GM23338 (cell line): Measurements from ENCODE around the gene ST14. TPM values are rescaled to one million over a fixed set of nuclear protein-coding genes. Genes with fewer than 3 reads are reported as not detected.

Experiments used
- ATAC-seq: fragments of 200-7000 bp; cut with Tn5 transposase; 3 replicates; pipeline ENCODE4 v1.9.1; 2020
- DNase-seq: peaks from one replicate; pipeline ENCODE4 v3.0.0-alpha.2; 2015; ENCODE audit warnings: low spot score
- H2AFZ ChIP-seq: fragments of 200-600 bp; sonication (generic); 2 replicates; pipeline ENCODE4 v1.8.0; 2016; ENCODE audit warnings: antibody characterized with exemption, mild to moderate bottlenecking, moderate library complexity
- H3F3A ChIP-seq: fragments of 200-600 bp; sonication (generic); replicated peaks from 2 replicates; pipeline ENCODE4 v1.8.0; 2017; ENCODE audit warnings: antibody characterized with exemption, mixed run types, low read depth
- H3K27ac ChIP-seq: fragments of 200-600 bp; sonication (generic); 2 replicates; pipeline ENCODE4 v1.6.1; 2016; ENCODE audit warnings: low read depth
- H3K27me3 ChIP-seq: fragments of 200-600 bp; sonication (generic); 2 replicates; pipeline ENCODE4 v1.8.0; 2016; ENCODE audit warnings: mild to moderate bottlenecking, mixed run types, moderate library complexity; ENCODE audit not compliant: insufficient read depth
- H3K36me3 ChIP-seq: fragments of 200-600 bp; sonication (generic); 2 replicates; pipeline ENCODE4 v1.8.0; 2016; ENCODE audit warnings: mild to moderate bottlenecking; ENCODE audit not compliant: insufficient read depth
- H3K4me1 ChIP-seq: fragments of 200-600 bp; sonication (generic); 2 replicates; pipeline ENCODE4 v1.8.0; 2016; ENCODE audit warnings: mild to moderate bottlenecking, moderate library complexity; ENCODE audit not compliant: insufficient read depth
- H3K4me2 ChIP-seq: fragments of 200-600 bp; sonication (generic); 2 replicates; pipeline ENCODE4 v1.7.1; 2017; ENCODE audit warnings: mixed run types
- H3K4me3 ChIP-seq: fragments of 200-600 bp; sonication (generic); 2 replicates; pipeline ENCODE4 v1.6.1; 2016; ENCODE audit warnings: mixed run types
- H3K79me2 ChIP-seq: fragments of 200-600 bp; sonication (generic); replicated peaks from 2 replicates; pipeline ENCODE4 v1.8.0; 2017; ENCODE audit warnings: mild to moderate bottlenecking; ENCODE audit not compliant: insufficient read depth
- H3K9me2 ChIP-seq: fragments of 200-600 bp; sonication (generic); 2 replicates; pipeline ENCODE4 v1.8.0; 2017; ENCODE audit not compliant: insufficient read depth
- H4K20me1 ChIP-seq: fragments of 200-600 bp; sonication (generic); replicated peaks from 2 replicates; pipeline ENCODE4 v1.8.0; 2017; ENCODE audit warnings: mild to moderate bottlenecking; ENCODE audit not compliant: insufficient read depth
- H3K27ac Mint-ChIP-seq: 2 replicates; pipeline ENCODE4 v1.8.0; 2020; ENCODE audit warnings: inconsistent platforms, mild to moderate bottlenecking, moderate library complexity, mixed read lengths
- H3K27me3 Mint-ChIP-seq: 3 replicates; pipeline ENCODE4 v1.8.0; 2022; ENCODE audit warnings: low read depth, mild to moderate bottlenecking, moderate library complexity, mixed read lengths, inconsistent platforms; ENCODE audit not compliant: insufficient read depth, poor library complexity
- H3K36me3 Mint-ChIP-seq: 3 replicates; pipeline ENCODE4 v1.8.0; 2021; ENCODE audit warnings: low read depth, mild to moderate bottlenecking, inconsistent platforms, moderate library complexity, mixed read lengths
- H3K4me1 Mint-ChIP-seq: 3 replicates; pipeline ENCODE4 v1.8.0; 2020; ENCODE audit warnings: mild to moderate bottlenecking, inconsistent platforms, mixed read lengths
- H3K4me3 Mint-ChIP-seq: 3 replicates; pipeline ENCODE4 v1.8.0; 2021; ENCODE audit warnings: moderate library complexity, mild to moderate bottlenecking, inconsistent platforms, mixed read lengths
- H3K9me3 Mint-ChIP-seq: 3 replicates; pipeline ENCODE4 v1.8.0; 2020; ENCODE audit warnings: moderate library complexity, mild to moderate bottlenecking, inconsistent platforms, mixed read lengths
- CREB1 ChIP-seq: fragments of 250-450 bp; sonication (Bioruptor Pico); IDR thresholded peaks from 2 replicates; pipeline ENCODE4 v1.5.0; 2020; ENCODE audit warnings: low read depth, mild to moderate bottlenecking, moderate library complexity
- CTCF ChIP-seq, 2 experiments: fragments of 200-600 bp in 1 of 2; sonication (generic) in 1 of 2; conservative IDR thresholded peaks; 2 replicates each; pipeline versions ENCODE4 v1.5.1 to v1.6.1; 2016 to 2017; ENCODE audit warnings: antibody characterized with exemption in 2 of 2, low read depth in 2 of 2, mild to moderate bottlenecking in 2 of 2, moderate library complexity in 1 of 2
- ETS1 ChIP-seq: IDR thresholded peaks from 2 replicates; pipeline ENCODE4 v1.6.1; 2016; ENCODE audit warnings: antibody characterized with exemption
- JUNB ChIP-seq: IDR thresholded peaks from one replicate; pipeline ENCODE4 v1.6.1; 2016; ENCODE audit warnings: antibody characterized with exemption; ENCODE audit not compliant: unreplicated experiment
- NANOG ChIP-seq: IDR thresholded peaks from 2 replicates; pipeline ENCODE4 v1.6.1; 2016; ENCODE audit warnings: antibody characterized with exemption, borderline replicate concordance
- POLR2AphosphoS5 ChIP-seq: IDR thresholded peaks from 2 replicates; pipeline ENCODE4 v1.6.1; 2016; ENCODE audit warnings: antibody characterized with exemption, low read depth
- ZNF114 ChIP-seq: fragments of 250-450 bp; sonication (Bioruptor Pico); IDR thresholded peaks from 2 replicates; pipeline ENCODE4 v1.5.0; 2020; ENCODE audit warnings: mild to moderate bottlenecking, moderate library complexity
- ZNF331 ChIP-seq: fragments of 250-450 bp; sonication (Bioruptor Pico); IDR thresholded peaks from 2 replicates; pipeline ENCODE4 v1.5.0; 2020; ENCODE audit warnings: low read depth, mild to moderate bottlenecking, moderate library complexity
- ZNF462 ChIP-seq: fragments of 250-450 bp; sonication (Bioruptor Pico); IDR thresholded peaks from 2 replicates; pipeline ENCODE4 v1.5.0; 2020; ENCODE audit warnings: mild to moderate bottlenecking, moderate library complexity
- polyA plus RNA-seq: library from polyadenylated mRNA; unstranded; fragments of >200 nt; fragmentation: Nextera tagmentation; extraction: Ambion mirVana; gene quantifications from 2 replicates; pipeline ENCODE4 v1.2.1, GENCODE V29; 2016
- total RNA-seq: library from RNA; depleted of rRNA; stranded (reverse); fragments of >200 nt; shearing (Covaris generic); gene quantifications from 2 replicates; pipeline ENCODE4 v1.2.3, GENCODE V29; 2014

The ST14 gene
- total and polyA plus RNA-seq, 2 experiments from 2014 or later, result 7.9 to 32.7 TPM

- Histone ChIP-seq H3K4me2 (0 out of 2 replicates have a peak overlapping the region, but pooled peaks have one; percentile 37), H3K36me3 (no peaks in the 10 kb centered on the region), H3K4me1 (peaks cover 10% of the 10 kb centered on the region), H4K20me1 (no peaks in the 10 kb centered on the region), H3K27ac (no peak overlapping the region), H3K4me3 (no peak overlapping the region), H3F3A (no peaks in the 10 kb centered on the region), H2AFZ (0 out of 2 replicates have a peak overlapping the region, but pooled peaks have one; percentile 72), H3K27me3 (no peaks in the 10 kb centered on the region), H3K79me2 (no peaks in the 10 kb centered on the region), H3K9me2 (0 out of 2 replicates have a peak, but pooled peaks cover under 1% of the 10 kb centered on the region)
- Mint-ChIP-seq H3K9me3 (no peaks in the 10 kb centered on the region), H3K27ac (peak overlapping the region; percentile 32; the same call in 1 of the 2 replicates), H3K36me3 (no peaks in the 10 kb centered on the region; the same call in 2 of the 3 replicates), H3K27me3 (peaks cover 14% of the 10 kb centered on the region), H3K4me1 (peaks cover 15% of the 10 kb centered on the region), H3K4me3 (no peak overlapping the region)
- peak; percentile 78 for DNase-seq
- TF ChIP-seq CTCF (conservative IDR thresholded peaks at IDR 0.05; ENCODE audit: low read depth in 2 of 2) (peak; percentile 96 to 99), ZNF331 (CRISPR knock-in tag) (no peak)
- peak; percentile 80 for ATAC-seq
Measured at GRCh38 chr11:130213143-130213978, 53.8 kb downstream of the ST14 start.

GRCh38 chr11:130213979-130214281 is 54.3 kb downstream of the ST14 start:
- Histone ChIP-seq H3K27me3 (no peaks in the 10 kb centered on the region), H3K36me3 (no peaks in the 10 kb centered on the region), H3K27ac (no peak overlapping the region), H3K4me3 (no peak overlapping the region), H3K4me1 (peaks cover 10% of the 10 kb centered on the region), H3K79me2 (no peaks in the 10 kb centered on the region), H4K20me1 (no peaks in the 10 kb centered on the region), H3K4me2 (no peak overlapping the region), H3F3A (no peaks in the 10 kb centered on the region), H2AFZ (no peak overlapping the region), H3K9me2 (0 out of 2 replicates have a peak, but pooled peaks cover 3% of the 10 kb centered on the region)
- no peak overlapping the region for H3K27ac Mint-ChIP-seq
- H3K4me3 Mint-ChIP-seq, result no peak overlapping the region
- H3K27me3 Mint-ChIP-seq, result peaks cover 14% of the 10 kb centered on the region
- ATAC-seq, result no peak
- DNase-seq, result no peak
- peaks cover 15% of the 10 kb centered on the region for H3K4me1 Mint-ChIP-seq
- H3K36me3 Mint-ChIP-seq, result no peaks in the 10 kb centered on the region; the same call in 2 of the 3 replicates
- no peaks in the 10 kb centered on the region for H3K9me3 Mint-ChIP-seq
- TF ChIP-seq CTCF (conservative IDR thresholded peaks at IDR 0.05; ENCODE audit: low read depth in 2 of 2) (no peak), NANOG (no peak), ZNF331 (CRISPR knock-in tag) (no peak), ZNF114 (CRISPR knock-in tag) (no peak), ZNF462 (no peak), ETS1 (no peak), POLR2AphosphoS5 (no peak), JUNB (no peak), CREB1 (CRISPR knock-in tag) (no peak)
